Measurements from ENCODE around the gene PSAT1.

PSAT1 gene

GRCh38 chr9:78292716-78293497 is 4.0 kb upstream of the PSAT1 start:
- no peak for DNase-seq

DNA sequence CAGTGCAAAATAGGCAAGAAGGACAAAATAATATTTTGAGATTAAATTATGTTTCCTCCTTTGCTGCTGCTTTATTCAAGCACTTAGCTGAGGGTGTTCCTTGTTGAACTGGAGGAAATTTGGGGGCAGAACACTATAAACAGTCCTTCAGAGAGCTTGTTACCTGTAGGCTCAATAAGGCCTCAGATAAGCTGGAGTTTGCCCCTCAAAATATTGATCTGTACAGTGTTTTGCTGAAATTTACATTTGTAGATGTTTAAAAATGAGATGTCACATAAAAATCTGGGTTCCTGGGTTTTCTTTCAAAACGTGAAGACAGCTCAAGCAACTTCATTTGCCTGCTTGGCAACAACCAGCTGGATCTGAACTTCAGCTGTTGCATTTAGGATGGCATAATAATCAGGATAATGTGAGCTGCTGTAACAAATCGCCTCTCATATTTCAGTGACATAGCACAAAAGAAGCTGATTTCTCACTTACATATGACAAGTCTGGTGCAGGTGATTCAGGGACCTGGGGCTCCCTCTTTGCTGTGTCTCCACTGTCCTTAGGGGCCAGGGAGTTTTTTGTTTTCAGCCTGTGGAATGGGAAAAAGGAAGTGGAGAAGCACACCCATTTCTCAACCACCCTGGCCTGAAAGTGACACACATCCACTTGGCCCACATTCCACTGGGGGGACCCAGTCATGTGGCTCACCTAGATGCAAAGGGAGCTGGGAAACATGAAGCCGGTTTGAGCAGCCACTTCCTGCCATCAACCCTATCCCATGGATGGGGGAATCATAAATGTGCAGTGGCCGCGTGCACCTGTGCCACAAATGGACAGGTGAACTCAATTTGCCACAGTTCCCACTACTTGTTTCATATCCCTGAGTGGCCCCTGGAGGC is 2.4 kb upstream of the PSAT1 start:
- DNase-seq: no peak

DNA sequence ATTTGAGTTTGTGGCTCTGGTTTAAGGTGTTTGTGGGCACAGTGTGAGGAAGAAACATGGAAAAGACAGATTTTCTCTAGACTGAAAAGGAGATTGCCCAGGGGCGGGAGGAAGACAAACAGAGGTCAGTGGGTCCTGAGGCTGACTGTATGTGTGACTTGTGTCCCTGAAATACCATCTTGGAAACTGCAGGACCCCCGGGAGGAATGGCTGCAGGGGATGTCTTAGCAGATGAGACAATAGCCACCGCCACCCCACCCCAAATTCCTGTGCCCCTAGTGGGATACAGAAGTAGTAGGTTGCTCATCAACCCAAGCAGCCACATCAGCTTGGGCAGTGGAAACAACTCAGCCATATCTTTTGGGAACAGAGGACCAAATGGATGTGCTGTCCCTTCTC is 1.7 kb upstream of the PSAT1 start:
- DNase-seq: no peak

DNA sequence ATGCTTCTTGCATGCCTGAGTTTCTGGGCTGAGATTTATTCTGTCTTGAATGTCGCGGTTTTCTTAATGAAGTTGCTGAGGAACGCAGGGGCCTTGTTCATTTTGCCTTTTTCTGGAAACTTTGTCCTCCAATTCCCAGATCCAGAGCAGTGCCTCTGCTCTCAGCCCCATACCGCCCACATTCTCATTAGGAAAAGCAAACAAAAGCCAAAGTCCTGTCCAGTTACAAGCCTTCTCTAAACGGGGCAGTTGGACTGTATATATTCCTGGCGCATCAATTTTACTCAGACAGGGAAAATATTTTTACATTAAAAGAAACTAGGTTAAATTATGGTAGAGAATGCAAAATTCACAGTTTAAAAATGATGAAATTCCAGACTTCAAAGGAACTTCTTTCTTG is 1.2 kb upstream of the PSAT1 start:
- no peak for DNase-seq

DNA sequence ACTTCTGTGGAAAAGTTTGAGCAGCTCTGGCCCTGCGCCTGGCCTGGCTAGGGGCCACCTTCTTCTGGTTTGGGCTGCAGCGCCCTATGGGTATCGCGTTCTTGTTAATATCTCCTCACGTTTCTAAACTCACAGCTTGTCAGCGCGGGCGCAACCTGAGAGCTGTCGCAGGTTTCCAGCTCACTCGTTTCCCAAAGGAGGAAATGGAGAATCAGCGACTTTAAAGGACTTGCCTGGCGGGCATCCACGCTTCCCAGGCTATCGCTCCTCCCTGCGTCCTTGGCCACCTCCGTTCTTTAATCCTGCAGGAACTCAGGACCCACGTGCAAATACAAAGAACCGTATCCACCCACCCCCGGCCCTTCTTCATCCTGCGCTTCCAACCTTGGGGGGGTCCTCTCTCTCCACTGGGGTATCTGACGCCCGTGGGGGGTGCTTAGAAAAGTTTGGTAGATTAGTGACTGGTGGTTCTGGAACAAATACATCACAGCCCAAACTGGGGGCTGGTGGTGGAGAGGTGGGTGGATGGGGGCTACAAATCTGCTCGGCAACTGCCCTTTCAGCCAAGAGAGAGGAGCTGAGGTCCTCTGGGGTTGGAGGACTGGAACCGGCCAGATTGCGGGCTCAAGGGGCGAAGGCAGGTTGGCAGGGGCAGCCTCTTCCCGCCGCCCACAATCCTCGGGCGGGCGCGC is 578 bp upstream of the PSAT1 start:
- peak; percentile 65 for DNase-seq

DNA sequence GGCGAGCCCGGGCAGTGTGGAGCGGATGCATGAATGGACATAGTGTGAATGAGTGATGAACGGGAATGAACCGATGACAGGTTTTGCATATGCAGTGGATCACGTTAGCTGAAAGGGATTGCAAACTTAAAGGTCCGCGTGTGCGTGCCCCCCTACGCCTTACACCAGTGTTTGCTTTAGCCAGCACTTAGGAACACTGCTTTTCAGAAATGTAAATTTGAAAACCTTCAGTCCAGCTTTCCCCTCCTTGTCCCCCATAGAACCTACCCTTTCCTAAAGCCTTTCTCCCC is 692 bp downstream of the PSAT1 start:
- peak; percentile 47 for DNase-seq

- DNase-seq: no peak
Observed at GRCh38 chr9:78298046-78298765, 1.3 kb downstream of the PSAT1 start.

DNA sequence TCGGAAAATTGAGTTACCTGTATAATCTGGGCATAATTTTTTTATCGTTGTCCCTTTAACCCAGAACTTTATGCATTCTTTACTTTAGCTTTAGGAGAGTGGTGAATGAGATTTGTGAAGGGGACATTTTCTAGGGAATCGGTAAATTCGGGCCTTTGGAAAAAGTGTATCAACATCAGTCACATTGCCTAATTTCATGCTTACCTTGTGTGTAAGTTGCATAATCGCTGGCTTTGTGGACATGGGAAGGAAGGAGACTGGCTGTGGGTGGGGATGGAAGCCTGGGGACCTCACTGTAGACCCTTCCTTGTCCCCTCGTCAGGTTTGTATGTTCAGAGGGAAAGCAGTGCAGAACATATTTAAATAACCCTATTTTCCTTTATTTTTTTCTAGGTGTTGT is 3.3 kb downstream of the PSAT1 start:
- DNase-seq: no peak

DNA sequence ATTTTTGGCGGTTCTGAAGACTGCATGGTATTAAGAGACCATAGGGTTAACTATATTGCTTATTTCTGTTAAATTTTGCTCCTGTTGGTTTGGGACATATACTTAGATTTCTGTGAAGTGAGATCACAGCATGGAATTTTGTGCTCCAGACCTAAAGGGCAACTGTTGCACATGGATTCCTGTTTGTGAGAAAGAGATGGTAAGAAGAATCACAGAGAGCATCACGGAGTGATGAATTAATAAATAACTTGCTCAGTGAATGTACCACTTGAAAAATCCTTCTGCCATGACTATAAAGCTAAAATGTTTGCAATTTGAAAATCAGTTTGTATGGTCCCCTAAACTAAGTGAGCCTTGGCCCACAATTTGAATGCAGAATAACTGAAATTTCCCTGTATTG is 4.5 kb downstream of the PSAT1 start:
- DNase-seq: no peak

DNA sequence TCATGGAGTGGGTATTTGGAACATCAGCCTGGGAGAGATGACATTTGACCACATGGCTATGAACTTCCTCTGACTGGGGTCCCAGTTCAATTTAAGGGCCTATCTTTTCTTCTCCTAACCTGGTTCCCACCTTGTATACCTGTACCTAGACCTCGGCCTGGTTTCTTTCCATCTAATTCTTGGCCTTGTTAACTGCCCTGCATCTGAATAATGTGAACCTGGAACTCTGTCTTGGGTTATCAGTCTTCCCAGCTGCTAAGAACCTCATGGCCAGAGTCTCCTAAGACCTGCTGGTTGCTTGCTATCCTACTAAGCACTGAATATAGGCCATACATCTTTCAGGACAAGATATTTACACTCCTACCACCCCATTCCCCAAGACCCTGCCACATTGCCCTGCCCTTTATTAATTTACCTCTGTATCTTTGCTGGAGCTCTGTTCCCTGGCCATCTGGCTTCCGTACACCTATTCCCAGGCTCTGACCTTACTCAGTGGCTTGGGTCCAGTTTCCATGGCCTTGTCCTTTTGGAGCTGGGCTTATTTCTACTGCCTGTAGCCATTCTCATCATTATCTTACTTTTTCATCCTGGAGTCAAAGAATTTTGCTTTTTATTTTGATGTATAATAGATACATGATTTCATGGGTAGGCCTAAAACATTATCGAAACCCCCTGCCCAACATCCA is 6.6 kb downstream of the PSAT1 start:
- DNase-seq: no peak

DNA sequence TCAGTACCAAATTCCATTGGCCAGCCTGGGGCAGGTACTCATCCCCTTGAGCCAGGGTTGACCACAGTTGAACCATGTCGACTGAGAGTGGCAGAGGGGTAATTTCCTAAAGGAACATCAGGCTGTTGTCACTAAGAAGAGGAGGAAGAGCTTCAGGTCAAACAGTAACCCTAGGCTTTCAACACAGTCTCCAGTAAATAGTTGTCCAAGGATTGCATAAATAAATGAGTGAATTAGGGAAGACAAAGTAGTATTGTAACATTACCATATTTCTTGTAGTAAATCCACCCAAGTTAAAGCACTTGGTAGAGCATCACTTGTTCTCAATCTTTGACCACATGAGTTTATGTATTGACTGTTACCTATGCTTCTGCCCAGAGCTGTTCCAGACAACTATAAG is 7.4 kb downstream of the PSAT1 start:
- no peak for DNase-seq

DNA sequence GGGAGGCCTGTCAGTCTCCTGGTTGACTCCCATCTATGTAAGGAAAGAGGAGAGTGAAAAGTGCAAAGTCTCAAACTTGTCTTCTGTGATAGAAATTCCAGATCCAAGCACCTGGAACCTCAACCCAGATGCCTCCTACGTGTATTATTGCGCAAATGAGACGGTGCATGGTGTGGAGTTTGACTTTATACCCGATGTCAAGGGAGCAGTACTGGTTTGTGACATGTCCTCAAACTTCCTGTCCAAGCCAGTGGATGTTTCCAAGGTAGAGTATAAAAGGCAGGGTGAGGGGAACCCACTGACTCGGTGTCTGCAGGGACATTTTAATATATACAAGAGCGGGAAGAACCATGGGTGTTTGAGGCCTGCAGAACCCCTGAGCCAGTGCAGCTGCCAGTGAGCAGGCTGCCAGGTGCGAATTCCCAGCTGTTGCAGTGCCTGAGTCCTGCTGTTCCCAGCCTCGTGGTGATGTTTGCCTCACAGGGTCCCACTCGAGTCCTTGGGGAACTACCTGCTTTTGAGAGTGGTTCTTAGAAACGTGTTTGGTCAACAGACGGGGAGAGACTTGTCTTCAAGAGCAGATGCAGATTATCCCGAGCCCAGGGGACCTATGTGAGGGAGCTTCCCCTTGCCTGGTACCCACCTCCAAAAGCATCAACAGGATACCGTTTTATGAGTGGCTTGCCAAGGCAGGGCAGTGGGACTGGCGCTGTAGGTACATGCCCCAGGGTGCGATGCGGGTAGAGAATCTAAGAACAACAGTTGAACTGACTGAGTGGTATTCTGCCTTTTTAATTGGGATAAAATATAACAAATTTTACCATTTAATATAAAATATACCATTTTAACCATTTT is 9.5 kb downstream of the PSAT1 start:
- no peak for DNase-seq

DNA sequence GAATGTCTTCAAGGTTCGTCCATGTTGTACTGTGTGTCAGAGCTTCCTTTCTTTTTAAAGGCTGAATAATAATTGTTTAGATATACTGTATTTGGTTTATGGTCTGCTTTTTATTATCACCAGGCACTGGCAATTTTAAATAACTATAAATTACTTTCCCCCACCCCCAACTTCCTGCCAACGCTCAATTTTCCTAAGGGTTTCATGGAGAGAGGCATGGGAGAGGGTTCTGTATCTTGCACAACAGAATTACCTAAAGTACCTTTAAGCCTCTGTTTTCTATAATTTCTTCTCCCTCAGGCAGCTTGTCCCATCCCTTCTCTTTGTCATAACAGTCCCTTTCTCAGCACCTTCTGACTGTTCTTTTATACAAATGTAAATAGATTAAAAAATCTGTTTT is 10.4 kb downstream of the PSAT1 start:
- DNase-seq: no peak

DNA sequence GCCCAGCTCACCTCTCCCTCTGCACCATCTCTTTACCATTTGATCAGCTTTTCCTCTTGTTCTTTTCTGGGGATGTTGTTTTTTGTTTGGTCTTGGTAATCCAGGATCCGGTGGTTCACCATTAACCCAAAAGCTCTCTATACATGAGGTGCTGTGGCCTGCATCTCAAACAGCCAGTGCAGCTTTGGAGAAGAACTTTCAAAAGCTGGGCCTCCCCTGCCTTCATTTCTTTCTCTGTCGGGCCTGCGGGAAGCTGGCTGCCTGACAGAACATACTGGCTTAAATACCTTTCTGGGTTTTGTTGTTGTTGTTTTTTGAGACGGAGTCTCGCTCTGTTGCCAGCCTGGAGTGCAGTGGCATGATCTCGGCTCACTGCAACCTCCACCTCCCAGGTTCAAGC is 12.1 kb downstream of the PSAT1 start:
- DNase-seq: no peak

DNA sequence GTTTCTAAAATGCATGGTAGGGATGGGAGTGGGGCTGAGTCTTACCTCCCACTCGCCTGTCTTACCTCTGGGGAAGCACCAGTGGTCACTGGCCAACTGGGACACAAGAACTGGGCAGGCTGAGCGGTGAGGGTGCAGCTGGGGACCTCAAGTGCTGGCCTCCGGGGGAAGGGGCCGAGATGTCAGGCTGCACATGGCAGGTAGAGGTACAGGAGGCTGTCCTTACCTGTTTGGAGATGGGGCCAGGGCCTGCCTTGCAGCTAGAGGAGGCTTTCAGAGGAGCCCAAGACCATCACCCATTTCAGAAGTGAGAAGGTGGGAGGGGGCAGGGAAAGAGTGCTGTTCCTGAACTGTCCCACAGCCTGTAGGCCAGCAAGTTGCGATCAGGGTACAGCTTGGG is 14.2 kb downstream of the PSAT1 start:
- DNase-seq: no peak

DNA sequence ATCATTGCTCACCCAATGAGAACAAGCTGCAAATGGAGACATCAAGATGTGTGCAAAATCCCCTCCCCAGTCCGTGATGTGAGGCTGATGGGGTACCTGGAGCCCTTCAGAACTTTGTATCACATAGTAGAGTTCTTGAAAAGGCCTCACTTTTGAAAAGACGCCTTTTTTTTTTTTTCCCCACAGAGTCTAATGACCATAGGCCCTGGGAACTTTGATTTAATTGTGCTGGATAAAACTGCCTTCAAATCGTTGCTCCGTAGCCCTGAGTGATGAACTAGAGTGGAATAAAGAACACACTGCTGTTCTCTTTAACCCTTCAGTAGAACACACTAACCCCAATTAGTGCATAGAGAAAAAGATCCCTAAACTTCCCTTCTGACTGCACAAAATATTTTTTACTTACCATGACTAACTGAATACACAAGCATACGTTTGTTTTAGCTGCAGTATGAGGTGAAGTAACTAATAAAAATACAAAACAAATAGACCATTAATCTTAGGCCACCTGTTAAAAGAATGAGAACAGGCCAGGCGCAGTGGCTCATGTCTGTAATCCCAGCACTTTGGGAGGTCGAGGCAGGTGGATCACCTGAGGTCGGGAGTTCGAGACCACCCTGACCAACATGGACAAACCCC is 15.1 kb downstream of the PSAT1 start:
- no peak for DNase-seq

DNA sequence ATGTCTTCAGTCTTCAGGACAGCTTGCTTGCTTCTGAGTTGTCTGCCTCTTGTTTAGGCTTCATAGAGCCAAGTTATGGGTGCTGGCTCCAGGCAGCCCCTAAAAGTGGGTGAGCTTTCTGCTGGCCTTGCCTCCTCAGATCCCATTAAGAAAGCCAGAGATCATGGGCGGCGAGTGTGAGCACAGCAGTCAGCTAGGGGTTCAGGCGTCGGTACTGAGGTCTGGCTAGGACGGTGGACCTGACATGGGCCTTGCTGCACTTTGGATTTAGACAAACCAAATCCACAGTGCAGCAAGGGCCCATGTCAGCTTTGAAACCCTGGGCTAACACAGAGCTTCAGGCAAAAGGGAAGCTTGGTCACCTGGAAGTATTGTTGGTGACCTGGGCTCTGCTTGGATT is 17.6 kb downstream of the PSAT1 start:
- DNase-seq: no peak

DNA sequence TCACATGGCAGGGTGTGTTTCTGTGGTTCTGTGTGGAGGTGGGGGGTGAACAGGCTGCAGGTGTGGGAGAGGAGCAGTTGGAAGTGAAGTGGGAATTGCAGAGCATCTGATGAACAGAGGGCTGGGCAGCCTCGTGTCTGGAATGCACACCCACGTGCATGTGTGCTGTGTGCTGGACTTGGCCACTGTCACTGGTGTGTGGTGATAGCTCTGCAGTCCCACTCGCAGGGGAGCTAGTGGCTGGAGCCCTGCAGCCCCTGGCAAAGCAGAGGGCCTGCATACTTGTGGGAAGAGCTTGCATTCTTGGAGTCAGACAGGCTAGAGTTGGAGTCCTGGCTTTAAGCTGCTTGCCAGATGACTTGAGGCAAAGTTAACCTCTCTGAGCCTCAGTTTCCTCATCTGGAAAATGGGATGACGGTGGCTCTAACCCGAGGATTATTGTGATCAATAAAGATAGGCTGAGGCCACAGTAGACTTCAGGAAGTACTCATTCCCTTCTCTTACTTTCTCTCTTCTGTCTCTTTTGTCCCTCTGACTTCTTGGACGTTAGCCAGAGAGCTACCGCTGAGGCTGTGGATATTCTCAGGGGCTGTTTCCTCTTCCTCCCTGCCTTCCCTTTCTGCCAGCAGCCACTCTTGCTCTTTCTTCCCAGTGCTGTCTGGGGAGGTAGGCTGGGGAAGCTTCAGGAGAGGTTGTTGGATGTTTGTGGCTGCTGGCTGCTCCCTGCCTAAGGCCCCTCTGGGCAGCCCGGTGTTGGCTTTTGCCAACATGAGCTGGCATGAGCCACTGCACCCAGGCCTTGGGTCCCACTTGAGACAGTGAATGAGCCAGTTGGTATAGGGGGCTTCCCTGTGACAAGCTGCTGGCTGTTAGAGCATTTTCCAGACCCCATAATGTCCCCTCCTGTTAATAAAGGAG is 18.3 kb downstream of the PSAT1 start:
- DNase-seq: peak; percentile 72

- DNase-seq: no peak
Observed at GRCh38 chr9:78316166-78316892, 19.4 kb downstream of the PSAT1 start.

Measured in fibroblast of skin of abdomen (primary cell).